HG03108 (cell line): ENCODE results near the gene TMPRSS9.

Source experiments
- ATAC-seq: cut with Tn5 transposase; IDR thresholded peaks from one replicate; pipeline ENCODE4 v1.9.1; 2021; ENCODE audit warnings: moderate library complexity; ENCODE audit not compliant: unreplicated experiment

TMPRSS9 gene

DNA sequence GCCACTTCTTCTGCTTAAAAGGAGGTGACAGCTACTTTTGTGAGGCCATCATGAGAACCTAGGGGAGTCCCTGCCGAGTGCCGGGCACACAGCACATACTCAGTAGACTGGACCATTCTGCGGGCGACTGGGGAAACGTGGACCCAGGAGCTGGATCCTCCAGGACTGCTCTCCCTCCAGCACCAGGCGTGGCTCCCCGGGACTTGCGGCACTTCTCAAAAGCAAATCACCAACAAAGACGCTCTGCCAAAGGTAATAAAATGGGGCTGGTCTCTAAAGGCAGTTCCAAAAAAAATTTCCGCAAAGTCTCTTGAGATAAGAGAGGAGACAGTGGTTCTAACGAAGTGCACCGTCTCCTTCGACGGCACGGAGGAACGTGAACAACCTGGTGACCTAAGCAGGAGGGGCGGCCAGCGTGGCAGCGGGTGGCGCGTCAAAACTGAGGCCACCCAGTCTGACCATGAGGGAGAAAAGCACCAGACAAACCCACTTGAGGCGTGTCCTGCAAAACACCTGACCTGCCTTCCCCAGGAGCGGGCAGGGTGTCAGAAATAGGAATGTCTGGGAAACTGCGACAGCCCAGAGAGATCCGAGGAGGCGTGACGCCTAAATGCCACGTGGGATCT lies 1.4 kb upstream of the TMPRSS9 start:
- ATAC-seq, result no peak

DNA sequence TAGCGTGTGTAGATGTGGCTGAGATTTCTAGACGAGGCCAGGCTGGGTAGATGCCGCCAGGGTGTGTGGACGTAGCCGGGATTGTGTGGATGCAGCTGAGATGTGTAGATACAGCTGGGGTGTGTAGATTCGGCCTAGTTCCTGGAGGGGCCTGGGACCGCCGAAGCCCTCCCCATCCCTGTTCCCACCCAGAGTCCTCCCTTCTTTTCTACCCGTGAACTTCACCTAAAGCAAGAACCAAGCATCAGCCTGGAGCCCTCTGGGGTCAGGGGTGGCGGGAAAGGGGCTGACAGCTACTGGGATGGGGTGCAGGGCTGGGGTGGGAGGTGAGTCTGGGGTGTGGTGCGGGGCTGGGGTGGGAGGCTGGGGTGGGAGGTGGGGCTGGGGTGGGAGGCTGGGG lies 768 bp downstream of the TMPRSS9 start:
- ATAC-seq, result no peak

GRCh38 chr19:2361246-2362045 lies 1.4 kb downstream of the TMPRSS9 start:
- no peak for ATAC-seq

DNA sequence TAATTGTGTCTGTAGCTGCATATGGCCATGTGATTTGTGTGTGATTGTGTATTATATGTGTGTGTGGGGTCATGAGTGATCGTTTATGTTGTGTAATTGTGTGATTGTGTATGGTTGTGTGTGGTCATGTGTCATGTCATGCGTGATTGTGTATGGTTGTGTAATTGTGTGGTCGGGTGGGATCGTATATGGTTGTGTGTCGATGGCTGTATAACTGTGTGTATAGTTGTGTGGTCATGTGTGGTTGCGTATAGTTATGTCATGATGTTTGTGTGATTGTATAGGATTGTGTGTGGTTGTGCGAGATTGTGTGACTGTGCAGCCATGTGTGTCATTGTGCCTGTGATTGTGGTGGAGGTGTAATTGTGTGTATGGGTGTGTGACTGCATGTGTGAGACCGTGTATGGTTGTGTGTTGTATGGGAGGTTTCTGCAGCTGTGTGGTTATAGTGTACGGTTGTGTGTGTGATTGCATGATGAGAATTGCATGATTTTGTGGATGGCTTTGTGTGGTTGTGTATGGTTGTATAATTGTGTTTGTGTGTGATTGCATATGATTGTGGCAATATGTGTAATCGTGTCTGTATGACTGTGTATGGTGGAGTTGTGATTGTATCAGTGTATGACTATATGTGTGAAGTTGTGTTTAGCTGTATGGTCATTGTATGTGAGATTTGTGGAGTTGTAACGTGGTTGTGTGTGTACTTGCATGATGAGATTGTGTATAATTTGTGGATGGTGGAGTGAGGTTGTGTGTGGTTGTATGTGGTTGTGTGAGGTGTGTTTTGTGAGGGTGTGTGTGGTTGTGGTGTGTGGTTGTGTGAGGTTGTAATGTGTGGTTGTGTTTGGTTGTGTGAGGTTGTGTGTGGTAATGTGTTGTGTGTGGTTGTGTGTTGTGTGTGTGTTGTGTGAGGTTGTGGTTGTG lies 2.2 kb downstream of the TMPRSS9 start:
- ATAC-seq, result no peak

DNA sequence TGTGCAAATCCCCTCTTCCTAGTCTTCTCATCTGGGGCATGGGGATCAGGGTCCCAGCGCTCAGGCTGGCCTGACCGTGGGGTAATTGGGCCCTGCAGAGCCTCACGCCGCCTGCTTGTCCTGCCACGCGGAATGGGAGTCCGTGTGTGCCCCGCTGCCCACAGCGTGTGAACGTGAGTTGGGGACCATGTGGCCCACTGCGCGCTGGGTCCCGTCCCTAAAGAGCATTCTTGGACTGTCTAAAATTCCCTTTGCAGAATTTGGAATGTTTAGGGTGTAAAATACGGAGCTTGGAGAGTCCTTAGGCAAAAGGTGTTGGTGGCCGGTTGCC lies 2.9 kb downstream of the TMPRSS9 start:
- no peak for ATAC-seq

- ATAC-seq, result no peak
These were observed 3.4 kb downstream of the TMPRSS9 start for GRCh38 chr19:2363419-2363818.

DNA sequence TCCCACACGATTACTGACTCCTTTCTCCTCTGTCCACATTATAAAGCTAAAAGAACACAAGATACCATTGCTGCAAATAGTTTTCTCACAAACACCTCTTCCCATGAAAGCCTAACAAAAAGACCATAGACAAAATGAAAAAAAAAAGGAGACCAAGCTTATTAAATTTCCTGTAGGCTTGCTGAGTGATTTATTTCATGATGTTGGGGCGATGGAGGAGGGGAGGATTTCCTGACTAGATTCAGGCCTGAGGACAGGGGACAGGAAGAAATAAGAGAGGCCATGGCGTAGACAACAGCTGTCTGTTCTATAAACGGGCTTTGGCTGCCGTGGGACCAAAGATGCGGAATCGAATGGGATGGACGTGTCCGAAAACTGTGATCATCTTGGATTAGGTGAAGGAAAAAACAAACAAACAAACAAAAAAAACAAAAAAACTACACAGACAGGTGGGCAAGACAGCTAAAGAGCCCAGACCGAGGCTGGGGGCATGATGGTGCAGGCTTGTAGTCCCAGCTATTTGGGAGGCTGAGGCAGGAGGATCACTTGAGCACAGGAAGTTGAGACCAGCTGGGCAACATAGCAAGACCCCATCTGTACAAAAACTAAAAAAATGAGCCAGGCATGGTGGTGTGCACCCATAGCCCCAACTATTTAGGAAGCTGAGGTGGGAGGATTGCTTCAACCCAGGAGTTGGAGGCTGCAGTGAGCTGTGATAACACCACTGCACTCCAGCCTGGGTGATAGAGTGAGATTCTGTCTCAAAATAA lies 5.3 kb downstream of the TMPRSS9 start:
- no peak for ATAC-seq

- no peak for ATAC-seq
These were observed 11.6 kb downstream of the TMPRSS9 start for GRCh38 chr19:2371656-2372055.

DNA sequence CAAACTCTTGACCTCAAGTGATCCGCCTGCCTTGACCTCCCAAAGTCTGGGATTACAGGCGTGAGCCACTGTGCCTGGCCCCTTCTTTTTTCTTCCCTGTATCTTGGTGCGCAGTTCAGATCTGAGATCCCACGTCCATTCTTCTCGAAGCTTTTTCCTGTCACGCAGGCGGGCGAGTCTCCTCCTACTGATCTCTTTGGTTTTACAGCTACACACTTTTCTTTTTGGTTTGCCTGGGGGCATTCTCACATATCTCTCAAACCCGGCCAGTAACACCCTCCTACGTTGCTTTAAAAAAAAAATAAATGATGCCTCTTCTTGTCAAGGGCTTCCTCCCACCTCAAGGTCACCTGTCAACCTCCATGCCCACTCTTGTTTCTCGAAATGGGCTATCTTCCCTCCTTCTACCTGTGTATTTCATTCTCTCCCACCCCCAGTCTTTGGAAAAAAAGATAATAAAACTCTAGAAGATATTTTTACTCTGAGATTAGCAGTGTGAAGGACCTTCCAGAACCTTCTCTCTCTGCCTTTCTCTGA lies 12.1 kb downstream of the TMPRSS9 start:
- ATAC-seq, result no peak

GRCh38 chr19:2374808-2375207 lies 14.7 kb downstream of the TMPRSS9 start:
- ATAC-seq, result no peak

GRCh38 chr19:2375353-2376121 lies 15.5 kb downstream of the TMPRSS9 start:
- no peak for ATAC-seq

DNA sequence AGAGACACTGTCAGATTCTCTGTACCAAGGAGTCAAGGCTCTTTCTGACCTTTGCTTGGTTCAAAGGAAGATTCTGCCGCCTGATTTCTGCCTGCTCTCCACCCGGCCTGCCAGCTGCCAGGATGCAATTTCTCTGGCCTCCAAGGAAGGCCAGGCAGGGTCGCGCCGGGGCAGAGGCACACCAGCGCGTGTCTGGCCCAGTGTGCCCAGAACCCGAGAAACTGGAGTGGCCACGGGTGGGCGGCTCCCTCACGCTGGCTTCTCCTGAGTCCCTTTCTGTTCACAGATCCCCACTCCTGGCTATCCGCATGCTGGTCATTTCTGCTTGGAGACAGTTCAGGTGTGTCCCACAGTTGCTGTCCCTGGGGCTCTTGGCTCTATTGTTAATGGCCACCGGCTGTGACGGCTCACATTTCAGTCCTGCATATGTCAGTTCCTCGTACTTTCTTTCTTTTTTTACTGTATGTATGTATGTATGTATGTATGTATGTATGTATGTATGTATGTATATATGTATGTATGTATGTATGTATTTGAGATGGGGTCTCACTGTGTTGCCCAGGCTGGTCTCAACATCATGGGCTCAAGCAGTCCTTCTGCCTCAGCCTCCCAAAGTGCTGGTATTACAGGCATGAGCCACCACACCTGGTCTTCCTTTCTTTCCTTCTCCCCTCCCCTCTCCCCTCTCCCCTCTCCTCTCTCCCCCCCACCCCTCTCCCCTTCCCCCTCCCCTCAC lies 16.9 kb downstream of the TMPRSS9 start:
- ATAC-seq, result no peak

DNA sequence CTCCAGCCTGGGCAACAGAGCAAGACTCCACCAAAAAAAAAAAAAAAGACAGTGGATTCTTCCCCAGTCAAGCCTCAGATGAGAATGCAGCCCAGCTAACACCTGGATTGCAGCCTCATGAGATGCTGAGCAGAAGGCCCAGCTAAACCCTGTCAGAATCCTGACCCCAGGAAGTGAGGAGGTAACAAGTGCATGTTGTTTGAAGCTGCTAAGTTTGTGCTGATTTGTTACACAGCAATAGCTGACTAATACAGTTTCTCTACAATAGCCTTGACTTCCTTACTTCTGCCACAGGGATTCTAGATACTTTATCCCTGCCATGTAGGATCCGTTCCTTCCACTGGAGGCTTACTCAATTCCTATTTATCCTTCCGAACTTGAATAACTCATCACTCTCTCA lies 20.5 kb downstream of the TMPRSS9 start:
- no peak for ATAC-seq

DNA sequence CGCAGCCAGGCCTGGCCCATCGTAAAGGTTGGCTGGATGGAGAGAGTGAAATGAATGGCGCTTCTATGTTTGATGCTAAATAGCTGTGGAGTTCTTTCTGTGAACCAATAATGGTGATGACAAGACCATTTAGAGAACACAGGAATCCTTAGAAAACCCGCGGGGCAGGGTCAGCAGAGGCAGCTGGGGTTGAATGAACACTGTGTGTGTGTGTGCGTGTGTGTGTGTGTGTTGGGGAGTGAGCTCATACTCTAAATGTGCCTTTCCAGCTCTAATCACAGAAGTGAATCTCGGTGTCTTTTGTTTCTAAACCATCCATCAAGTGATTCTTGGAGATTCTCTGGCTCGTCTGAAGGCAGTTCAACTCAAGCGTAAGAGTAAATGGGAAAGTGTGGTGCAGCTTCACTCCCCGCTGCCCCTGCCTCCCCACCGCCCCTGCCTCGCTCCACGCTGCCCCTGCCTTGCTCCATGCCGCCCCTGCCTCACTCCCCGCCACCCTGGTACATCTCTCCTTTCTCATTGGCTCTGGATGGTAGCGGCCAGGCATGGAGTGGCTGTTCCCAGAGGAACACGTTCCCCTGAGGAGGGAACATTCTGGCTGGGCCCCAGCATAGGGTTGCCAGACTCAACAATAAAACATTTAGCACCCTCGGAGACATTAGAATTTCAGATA lies 21.2 kb downstream of the TMPRSS9 start:
- ATAC-seq, result no peak

DNA sequence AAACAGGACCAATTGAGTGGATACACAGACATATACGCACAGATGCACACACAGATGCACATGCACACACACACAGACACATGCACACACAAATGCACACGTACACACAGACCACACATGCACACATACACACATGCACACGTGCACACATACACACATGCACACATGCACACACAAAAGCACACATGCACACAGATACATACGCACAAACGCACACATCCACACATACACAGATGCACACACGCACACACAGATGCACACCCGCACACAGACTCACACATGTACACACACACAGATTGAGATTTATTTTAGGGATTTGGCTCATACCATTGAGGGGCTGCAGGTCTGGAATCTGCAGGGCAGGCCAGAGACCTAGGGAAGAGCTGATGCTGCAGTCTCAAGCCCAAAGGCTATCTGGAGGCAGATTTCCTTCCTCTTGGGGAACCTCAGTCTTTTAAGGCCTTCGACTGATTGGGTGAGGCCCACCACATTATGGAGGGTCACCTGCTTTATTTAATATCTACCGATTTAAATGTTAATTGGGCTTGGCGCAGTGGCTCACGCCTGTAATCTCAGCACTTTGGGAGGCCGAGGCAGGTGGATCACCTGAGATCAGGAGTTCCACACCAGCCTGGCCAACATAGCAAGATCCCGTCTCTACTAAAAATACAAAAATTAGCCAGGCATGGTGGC lies 22.6 kb downstream of the TMPRSS9 start:
- no peak for ATAC-seq

- ATAC-seq, result no peak
These were observed 25.1 kb downstream of the TMPRSS9 start for GRCh38 chr19:2385053-2385721.
